Adrenal gland (tissue), 5 donors: ENCODE results near the gene FARP1.

Experiments used
- POLR2A ChIP-seq, 2 donors: fragments of 450-650 bp; IDR thresholded peaks; one replicate each; pipeline ENCODE4 v1.6.1; 2017; ENCODE audit warnings: antibody characterized with exemption in 2 of 2, mild to moderate bottlenecking in 2 of 2, moderate library complexity in 1 of 2
- TF ChIP-seq, protein P1 (sequence below), 6 experiments: fragments of 450-650 bp in 4 of 6; fragments of 200-600 bp in 2 of 6; sonication (generic) in 1 of 6; IDR thresholded peaks; 1 replicate in 5 of 6; 2 replicates in 1 of 6; pipeline versions ENCODE4 v1.5.1 to v1.8.0; 2016 to 2021; ENCODE audit warnings: antibody characterized with exemption in 6 of 6, mild to moderate bottlenecking in 2 of 6, moderate library complexity in 1 of 6
- donor health status: DM: no; HTN: no; CAD: no.

DNA sequence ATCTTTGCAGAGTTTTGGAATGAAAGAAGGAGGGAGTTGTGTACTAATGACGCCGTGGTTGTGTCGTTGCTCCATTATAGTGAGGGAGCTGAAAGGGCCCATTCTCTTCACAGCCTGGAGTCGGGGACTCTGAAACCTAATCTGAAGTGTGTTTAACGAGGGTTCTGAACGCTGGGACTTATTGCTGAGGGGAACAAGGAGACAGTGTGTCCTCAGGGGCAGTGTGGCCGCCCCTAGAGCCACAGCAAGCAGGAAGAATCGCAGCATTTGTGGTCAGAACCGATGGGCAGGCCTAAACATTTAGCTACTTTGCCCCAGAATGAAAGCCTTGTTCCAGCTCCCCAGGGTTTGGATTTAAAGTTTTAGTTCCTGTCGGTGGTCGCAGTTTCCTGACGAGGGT lies 190.6 kb downstream of the FARP1 start:
- TF ChIP-seq, protein P1, sequence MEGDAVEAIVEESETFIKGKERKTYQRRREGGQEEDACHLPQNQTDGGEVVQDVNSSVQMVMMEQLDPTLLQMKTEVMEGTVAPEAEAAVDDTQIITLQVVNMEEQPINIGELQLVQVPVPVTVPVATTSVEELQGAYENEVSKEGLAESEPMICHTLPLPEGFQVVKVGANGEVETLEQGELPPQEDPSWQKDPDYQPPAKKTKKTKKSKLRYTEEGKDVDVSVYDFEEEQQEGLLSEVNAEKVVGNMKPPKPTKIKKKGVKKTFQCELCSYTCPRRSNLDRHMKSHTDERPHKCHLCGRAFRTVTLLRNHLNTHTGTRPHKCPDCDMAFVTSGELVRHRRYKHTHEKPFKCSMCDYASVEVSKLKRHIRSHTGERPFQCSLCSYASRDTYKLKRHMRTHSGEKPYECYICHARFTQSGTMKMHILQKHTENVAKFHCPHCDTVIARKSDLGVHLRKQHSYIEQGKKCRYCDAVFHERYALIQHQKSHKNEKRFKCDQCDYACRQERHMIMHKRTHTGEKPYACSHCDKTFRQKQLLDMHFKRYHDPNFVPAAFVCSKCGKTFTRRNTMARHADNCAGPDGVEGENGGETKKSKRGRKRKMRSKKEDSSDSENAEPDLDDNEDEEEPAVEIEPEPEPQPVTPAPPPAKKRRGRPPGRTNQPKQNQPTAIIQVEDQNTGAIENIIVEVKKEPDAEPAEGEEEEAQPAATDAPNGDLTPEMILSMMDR (IDR thresholded peaks at IDR 0.05), result no peak
- no peak for TF ChIP-seq POLR2A (IDR thresholded peaks at IDR 0.05)
